Epithelial cell of esophagus (primary cell): ENCODE results near the gene DAGLA.

Source experiments
- DNase-seq: peaks from one replicate; pipeline ENCODE4 v3.0.0; 2010; ENCODE audit warnings: low read depth
- H3K4me3 ChIP-seq: 2 replicates; pipeline ENCODE4 v1.5.1; 2011; ENCODE audit warnings: mild to moderate bottlenecking, low read length, control low read depth
- TF ChIP-seq, protein P1 (sequence below): IDR thresholded peaks from 2 replicates; pipeline ENCODE4 v1.5.1; 2011; ENCODE audit warnings: low read depth, mild to moderate bottlenecking, low read length, control low read depth, inconsistent platforms; ENCODE audit not compliant: insufficient read depth; ENCODE audit errors: missing control alignments

DAGLA gene

DNA sequence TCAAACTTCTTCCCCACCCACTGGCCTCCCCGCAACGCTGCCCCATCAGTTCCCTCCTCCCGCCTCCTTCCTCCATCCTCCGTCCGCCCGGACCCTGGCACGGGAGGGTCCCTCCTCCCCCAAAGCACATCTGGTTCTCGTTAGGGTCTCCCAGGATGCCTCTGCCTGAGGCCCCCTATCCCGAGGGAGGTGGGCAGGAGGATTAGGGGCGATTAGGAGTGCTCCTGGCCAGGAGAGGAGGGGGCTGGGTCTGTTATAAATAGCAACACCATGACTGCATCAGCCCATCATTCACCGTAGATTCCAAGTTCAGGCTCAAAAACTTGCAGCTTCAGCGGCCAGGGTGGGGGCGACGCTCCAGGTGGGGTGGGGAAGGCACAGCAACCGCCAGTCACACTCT lies 82.6 kb downstream of the DAGLA start:
- no peak for DNase-seq
- TF ChIP-seq, protein P1, sequence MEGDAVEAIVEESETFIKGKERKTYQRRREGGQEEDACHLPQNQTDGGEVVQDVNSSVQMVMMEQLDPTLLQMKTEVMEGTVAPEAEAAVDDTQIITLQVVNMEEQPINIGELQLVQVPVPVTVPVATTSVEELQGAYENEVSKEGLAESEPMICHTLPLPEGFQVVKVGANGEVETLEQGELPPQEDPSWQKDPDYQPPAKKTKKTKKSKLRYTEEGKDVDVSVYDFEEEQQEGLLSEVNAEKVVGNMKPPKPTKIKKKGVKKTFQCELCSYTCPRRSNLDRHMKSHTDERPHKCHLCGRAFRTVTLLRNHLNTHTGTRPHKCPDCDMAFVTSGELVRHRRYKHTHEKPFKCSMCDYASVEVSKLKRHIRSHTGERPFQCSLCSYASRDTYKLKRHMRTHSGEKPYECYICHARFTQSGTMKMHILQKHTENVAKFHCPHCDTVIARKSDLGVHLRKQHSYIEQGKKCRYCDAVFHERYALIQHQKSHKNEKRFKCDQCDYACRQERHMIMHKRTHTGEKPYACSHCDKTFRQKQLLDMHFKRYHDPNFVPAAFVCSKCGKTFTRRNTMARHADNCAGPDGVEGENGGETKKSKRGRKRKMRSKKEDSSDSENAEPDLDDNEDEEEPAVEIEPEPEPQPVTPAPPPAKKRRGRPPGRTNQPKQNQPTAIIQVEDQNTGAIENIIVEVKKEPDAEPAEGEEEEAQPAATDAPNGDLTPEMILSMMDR, result no peak
- H3K4me3 ChIP-seq, result no peak overlapping the region

DNA sequence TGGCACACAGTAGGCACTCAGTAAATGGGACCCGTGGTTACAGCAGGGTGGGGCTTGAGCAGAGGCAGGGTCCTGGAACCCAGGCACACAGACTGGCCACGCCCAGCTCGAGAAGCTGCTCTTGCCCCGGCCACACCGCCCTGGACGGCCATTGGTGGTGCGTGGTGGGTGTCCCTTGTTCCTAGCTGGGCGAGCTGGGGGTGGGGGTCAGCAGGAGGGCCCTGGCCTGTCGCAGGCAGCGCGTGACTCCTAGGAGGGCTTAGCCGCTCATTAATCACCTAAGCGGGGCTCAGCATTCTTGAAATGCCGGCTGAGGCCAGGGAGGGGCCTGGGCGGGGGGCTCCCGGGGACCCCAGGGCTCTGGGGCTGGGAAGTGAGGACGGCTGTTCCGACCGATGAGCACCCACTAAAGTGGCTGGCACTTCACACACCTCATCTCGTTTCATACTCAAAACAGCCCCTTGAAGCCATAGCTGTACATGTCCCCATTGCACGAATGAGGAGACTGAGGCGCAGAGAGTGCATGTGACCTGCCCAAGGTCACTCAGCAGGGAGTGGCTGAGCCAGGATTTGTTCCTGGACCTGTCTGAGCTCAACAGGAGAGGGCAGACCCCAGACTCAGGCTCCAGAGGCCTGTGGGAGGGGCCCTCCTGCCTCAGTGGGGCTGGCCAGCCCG lies 83.9 kb downstream of the DAGLA start:
- H3K4me3 ChIP-seq, result no peak overlapping the region
- TF ChIP-seq, protein P1, result no peak
- no peak for DNase-seq

DNA sequence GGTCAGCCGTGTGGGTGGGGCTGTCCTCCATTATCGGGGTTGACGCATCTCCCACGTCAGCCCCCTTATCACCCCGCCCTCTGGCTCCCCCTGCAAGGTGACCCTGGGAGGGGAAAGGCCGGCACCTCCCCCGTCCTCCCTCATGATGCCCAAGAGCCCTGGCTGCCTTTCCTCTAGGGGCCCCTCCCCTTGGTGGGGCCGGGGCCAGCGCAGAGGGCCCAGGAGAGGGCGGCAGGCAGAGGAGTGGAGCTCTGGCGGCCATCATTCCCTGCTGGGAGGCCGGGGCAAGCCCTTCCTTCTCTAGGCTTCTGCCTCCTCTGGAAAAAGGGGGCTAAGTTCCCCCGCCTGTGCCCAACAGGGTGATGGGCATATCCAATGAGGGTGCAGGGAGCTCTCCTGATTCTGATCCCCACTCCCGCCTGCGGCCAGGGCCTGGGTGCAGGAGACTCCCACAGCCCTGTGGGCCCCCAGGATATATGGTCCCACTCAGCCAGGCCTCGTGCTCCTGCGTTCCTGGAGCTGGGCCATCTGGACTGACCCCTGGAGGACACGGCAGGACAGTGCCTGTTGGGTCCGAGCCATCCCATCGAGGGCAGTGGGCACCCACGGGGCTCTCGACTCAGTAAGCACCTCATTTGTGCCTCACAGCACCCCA lies 84.5 kb downstream of the DAGLA start:
- TF ChIP-seq, protein P1, result no peak
- no peak overlapping the region for H3K4me3 ChIP-seq
- DNase-seq, result no peak

DNA sequence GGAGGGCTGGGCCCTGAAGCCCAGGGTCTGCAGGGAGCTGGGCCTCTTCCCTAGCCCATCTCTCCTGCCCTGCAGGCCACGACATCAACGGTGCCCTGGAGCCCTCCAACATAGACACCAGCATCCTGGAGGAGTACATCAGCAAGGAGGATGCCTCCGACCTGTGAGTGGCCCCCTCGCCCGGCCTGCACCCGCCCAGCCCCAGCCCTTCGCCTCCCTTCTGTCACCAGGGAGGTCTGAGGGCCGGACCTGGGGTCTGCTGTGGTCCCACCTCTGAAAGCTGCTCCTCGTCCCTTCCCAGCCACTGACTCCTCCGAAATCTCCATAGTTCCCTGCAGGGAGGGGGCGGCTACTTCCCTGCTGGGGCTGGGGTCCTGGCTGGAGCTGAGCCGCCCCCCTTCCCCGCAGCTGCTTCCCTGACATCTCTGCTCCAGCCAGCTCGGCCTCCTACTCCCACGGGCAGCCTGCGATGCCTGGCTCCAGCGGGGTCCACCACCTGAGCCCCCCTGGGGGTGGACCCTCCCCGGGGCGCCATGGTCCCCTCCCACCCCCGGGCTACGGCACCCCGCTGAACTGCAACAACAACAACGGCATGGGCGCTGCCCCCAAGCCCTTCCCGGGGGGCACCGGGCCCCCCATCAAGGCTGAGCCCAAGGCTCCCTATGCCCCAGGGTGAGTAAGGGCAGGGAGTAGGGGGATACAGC lies 85.5 kb downstream of the DAGLA start:
- no peak overlapping the region for H3K4me3 ChIP-seq
- TF ChIP-seq, protein P1, result no peak
- DNase-seq, result no peak

DNA sequence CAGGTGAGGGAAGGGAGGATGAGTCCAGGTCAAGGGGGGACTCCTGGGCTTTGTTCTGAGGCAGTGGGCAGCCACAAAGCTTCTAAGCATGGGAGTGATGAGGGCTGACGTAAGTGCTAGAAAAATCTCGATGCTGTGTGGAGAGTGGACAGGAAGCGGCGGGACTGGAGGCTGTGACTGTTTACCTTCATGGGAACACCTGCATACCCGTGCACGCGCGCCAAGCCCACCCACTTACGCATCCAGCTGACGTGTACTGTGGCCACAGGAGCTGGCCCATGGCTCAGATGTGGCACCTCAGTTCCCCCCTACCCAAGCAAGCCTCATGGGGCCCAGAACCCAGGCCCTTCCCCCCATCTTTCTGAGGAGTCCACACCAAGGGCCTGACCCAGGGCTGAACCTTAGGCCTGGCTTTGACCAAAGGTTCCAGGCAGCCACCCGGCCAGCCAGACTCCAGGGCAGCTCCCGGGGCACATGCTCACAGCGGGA lies 86.2 kb downstream of the DAGLA start:
- H3K4me3 ChIP-seq, result no peak overlapping the region
- TF ChIP-seq, protein P1, result no peak
- DNase-seq, result no peak

DNA sequence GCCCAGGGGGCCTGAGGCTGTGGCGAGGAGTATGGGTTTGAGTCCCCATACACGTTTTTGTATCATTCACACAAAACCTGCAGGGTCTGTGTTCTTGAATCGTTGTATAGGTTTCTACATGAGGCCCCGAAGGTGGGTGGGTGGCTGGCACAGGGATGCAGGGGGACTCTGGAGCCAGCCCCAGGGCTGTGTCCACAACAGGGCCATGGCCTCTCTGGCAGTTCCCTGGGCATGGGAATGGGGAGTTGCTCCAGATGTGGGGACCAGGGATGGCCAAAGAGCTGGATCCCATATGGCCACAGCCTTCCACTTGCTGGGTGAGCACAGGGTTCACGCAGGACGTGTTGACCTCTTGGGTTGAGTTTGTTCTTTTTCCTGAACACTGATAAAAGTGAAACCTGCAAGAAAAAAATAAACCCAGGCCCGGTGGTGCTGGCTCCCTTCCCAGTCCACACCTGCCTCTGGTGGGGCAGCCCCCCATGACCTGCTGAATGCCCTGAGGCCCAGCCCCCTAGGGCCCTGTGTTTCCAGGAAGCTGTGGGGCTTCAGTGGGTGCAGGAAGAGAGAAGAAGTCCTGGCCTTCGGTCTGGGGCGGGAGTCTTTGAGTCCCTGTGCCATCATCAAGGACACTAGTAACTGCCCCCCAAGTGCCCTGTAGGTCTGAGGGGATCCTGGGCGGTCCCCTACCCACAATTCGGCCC lies 88.3 kb downstream of the DAGLA start:
- no peak overlapping the region for H3K4me3 ChIP-seq
- TF ChIP-seq, protein P1, result no peak
- no peak for DNase-seq
